ENCODE data around the gene SEMG2.

Gene SEMG2

GRCh38 chr20:45223136-45223535 lies 2.0 kb downstream of the SEMG2 start:
- Histone ChIP-seq H3K27ac (no peak overlapping the region), H3K4me3 (no peak overlapping the region)

DNA sequence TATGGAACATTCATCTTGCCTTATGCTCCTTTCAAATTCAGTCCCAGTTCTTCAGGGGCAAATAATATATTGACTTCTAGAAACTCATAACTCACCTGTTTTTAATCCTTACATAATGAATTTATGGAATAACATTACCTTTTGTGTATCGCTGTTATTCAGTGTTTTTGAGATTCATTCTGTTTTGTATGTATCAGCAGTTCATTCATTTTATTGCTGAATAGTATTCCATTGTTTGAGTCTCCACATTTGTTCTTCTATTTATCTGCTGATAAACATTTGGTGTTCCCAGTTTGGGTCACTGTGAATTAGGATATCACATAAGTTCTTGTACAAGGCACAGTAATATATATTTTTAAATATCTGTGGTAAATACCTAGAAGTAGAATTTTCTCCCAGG lies 5.1 kb downstream of the SEMG2 start:
- no peak overlapping the region for H3K4me3 ChIP-seq
- no peak overlapping the region for H3K27ac ChIP-seq

GRCh38 chr20:45229264-45230056 lies 8.3 kb downstream of the SEMG2 start:
- Histone ChIP-seq H3K4me3 (no peak overlapping the region), H3K27ac (no peak overlapping the region)

DNA sequence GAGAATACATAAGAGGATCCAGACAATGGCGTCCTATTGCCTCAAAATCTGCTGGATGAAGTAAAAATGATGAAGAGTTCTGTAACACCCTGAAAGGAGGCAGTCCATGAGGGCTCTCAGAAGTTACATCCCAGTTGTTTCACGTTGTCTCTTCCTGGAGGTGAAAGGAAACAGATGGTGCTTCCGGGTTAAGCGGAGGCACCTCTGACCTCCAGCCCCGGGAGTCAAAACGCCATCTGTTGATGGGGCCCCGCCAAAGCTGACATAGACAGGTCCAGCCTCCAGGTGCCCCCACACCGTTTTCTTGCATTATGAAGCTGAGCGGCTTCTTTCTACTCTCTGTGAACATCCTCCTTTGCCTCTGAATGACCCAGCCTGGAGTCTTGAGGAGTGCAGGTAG lies 9.5 kb downstream of the SEMG2 start:
- H3K4me3 ChIP-seq, result no peak overlapping the region
- no peak overlapping the region for H3K27ac ChIP-seq

DNA sequence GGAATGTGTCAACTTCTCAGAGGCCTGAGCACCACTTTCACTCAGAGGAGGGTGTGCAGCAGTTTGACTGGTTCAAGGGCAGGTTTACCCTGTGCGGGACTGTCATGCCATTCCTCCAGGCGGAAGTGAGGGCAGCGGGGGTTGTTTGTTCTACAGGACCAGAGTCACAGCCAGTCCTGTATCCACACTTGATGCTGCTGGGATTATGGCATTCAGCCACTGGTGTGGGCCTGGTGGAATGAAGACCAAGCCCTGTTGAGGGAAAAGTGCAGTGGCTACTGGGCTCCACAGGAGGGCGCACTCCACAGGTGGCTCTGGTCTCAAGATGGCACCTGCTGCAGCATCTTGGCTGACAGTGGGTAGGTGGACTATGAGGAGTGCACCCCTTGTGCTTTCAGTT lies 14.8 kb downstream of the SEMG2 start:
- Histone ChIP-seq H3K27ac (no peak overlapping the region), H3K4me3 (no peak overlapping the region)

DNA sequence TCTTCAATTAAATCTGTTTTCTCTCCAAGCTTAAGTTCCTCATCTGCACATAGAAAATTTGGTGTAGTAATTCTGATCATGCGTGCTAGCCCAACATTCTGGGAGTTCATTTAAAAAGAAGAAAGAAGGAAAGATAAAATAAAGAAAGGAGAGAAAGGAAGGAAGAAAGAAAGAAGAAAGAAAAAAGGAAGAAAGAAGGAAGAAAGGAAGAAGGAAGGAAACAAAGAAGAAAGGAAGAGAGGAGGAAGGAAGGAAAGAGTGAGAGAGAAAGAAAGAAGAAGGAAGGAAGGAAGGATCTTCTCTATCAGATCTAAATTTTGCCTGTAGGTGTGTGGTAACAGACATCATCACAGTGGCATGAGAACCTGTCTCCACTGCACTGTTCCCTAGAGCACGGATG lies 17.0 kb downstream of the SEMG2 start:
- H3K4me3 ChIP-seq, result no peak overlapping the region
- H3K27ac ChIP-seq, result no peak overlapping the region

DNA sequence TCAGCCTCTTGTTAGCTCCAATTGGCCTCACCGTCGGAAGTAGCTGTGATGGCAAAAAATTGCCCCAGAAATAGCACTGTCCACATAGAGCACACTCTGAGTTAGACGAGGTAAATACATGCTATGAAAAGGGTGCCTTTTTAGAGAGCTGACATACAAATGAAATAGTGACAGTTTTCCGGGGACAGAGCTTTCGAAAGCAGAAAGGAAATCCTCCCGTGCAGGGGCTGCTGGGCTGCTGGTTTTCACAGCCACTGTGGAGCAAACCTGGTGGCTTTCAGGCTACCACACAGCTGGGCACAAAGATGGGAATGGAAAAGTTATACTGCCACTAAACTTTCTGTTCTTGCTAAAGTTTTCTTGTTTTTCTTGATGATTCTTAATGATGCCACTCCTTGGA lies 24.9 kb downstream of the SEMG2 start:
- Histone ChIP-seq H3K4me3 (no peak overlapping the region), H3K27ac (no peak overlapping the region)

GRCh38 chr20:45247865-45248264 lies 26.7 kb downstream of the SEMG2 start:
- Histone ChIP-seq H3K4me3 (no peak overlapping the region), H3K27ac (no peak overlapping the region)

DNA sequence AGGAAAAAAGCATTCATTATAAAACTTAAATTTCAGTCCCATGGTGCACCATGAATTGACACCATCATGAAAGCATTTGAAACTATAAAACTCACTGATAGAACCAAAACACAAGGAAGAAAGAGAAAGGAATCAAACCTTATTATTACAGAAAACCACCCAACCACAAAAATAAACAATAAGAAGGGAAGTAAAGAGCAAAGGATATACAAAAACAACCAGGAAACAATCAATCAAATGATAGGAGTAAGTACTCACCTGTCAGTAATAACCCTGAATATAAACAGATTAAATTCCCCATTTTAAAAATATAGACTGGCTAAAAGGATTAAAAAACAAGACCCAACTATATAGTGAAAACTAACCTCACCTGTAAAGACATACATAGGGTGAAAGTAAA lies 27.4 kb downstream of the SEMG2 start:
- Histone ChIP-seq H3K27ac (no peak overlapping the region), H3K4me3 (no peak overlapping the region)

GRCh38 chr20:45251884-45252560 lies 30.8 kb downstream of the SEMG2 start:
- Histone ChIP-seq H3K4me3 (no peak overlapping the region), H3K27ac (no peak overlapping the region)

DNA sequence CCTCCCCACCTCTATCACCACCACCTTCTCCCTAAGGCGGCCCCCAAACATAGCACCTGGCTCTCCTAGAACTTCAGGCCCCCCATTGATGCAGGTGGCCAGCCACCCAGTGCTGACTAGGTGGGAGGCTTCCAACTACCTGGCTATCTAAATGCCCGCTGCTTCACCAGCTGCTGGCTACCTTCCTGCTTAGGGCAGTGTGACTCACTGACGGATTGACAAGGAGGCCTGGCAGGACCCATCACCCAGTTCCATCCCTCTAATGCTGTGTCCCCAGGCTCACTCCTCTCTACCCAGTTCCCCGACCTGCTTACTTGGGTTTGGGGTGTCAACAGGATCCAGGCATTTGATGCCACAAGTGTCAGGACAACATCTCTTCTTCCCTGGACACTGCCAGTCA lies 32.1 kb downstream of the SEMG2 start:
- H3K27ac ChIP-seq, result no peak overlapping the region
- H3K4me3 ChIP-seq, result peak overlapping the region in 1 of 7 experiments; percentile 9

DNA sequence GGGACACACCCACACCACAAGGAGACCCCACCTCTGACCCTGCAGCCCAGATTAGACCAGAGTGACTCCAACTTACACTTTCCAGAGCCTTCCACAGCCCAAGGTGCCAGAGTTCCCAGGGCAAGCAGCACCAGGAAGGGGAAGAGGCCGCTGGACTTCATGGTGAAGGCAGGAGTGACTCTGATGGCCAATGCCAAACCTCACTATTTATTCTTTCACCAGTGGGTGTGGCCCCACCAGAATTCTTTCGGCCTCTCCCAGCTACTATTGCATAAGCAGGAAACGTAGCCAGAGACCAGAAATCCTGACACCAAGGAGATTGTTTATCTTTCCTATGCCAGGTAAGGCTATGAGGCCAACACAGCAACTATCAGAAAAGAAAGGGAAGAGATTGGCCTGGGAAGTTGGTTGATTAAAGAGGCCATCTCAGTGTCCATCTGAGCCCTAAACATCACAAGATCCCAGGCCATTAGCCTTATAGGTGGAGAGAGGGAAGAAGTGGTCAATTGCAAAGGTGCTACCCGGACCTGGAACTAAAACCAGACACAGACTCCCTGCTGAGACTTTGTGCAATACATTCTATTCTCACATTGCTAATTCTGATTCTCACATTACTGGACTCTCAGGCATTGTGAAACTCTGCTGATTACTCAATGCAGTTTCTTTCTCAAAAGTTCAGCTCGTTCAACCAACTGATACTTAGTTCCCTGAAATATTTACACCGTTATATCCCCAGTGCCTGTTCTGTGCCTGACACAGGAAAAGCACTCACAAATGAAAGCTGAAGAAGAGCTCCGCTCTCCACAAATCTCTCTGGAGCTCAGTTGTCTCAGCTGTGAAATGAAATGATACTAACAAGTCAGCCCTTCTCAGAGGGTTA lies 33.5 kb downstream of the SEMG2 start, which contains the start of gene SLPI:
SLPI (minus strand) TSS at position 182 of the 880 bp plus-strand sequence; CDS start at position 161, 21 bp downstream.
- Histone ChIP-seq H3K4me3 (peak within 1 kb of the TSS in 3 of 7 experiments; percentile 9 to 11 (median 9)), H3K27ac (peak within 1 kb of the TSS in 15 of 21 experiments; percentile 6 to 83 (median 51))

DNA sequence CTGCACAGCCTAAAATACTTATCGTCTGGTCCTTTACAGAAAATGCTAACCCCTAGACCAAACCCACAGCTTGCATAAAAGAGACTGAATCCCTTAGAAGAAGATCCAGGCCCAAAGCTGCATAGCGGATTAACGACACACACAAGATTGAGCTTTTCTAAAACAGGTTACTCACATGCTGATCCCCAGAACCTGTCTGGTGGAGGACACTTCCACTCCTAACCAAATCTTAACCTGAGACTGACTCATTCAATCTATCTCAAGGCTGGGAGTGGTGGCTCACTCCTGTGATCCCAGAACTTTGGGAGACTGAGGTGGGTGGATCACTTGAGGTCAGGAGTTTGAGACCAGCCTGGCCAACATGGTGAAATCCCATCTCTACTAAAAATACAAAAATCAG lies 36.0 kb downstream of the SEMG2 start:
- no peak overlapping the region for H3K27ac ChIP-seq
- no peak overlapping the region for H3K4me3 ChIP-seq

- H3K4me3 ChIP-seq, result no peak overlapping the region
- H3K27ac ChIP-seq, result no peak overlapping the region
These were observed 36.5 kb downstream of the SEMG2 start for GRCh38 chr20:45257711-45258110.

DNA sequence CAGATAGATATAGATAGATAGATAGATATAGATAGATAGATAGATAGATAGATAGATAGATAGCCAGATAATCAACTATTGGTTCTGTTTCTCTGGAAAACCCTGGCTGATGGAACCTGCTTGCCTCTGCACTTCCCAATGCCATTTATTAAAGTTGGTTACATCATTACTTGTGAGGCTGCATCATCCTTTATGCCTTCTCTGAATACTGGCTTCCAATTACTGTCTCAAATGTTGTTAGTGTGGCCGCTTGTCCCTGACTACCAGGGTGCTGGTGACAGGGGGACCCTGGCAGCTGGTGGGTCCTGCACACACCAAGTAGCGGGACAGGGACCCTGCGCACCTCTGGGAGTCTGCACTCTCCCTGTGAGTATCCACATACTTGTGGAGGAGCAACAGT lies 37.1 kb downstream of the SEMG2 start:
- no peak overlapping the region for H3K4me3 ChIP-seq
- no peak overlapping the region for H3K27ac ChIP-seq

DNA sequence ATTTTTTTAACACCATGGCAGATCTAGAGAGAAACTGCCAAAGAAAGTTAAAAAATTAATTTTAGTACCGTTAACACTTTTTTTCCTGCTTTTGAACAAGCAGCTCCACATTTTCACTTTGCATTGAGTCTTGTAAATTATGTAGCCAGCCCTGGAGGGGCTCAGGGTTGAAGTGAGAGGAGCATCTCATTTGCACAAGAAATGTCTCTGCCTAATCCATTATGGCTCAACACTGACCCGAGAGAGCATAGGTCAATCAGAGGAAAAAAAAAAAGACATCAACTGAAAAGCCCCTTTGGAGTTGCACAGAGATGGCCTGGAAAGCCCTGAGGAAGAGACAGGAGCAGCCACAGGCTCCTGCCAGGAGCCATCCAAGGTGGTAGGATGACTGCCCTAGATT lies 37.5 kb downstream of the SEMG2 start:
- no peak overlapping the region for H3K27ac ChIP-seq
- no peak overlapping the region for H3K4me3 ChIP-seq

DNA sequence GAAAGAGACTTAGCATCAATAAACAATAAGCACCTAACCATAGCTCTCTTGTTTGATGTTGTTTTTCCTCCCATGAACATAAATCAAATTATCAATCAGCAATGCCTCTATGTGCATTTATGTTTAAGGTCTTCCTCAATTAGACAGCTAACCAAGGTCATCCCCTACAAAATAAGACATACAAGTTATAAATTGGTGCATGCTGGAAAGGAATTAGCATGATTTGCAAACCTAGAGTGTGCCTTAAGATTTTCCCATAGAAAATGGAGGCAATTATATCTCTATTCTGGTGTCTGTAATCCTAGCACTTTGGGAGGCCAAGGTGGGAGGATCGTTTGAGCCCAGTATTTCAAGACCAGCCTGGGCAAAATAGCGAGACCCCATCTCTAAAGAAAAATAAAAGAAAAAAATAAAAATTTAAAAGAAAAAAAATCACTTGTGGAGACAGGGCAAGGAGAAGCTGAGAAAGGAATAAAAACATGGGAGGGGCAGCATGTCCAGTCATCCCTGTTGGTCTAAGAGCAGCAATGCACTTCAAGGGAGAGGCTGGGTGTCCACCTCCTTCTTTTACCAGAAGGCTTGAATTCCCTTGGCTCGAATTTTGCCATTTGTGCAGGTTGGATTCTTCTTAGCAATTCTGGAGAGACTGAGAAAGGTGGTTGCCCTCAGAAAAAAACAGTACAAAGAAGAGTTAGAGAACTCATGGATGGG lies 42.5 kb downstream of the SEMG2 start:
- Histone ChIP-seq H3K4me3 (no peak overlapping the region), H3K27ac (no peak overlapping the region)

DNA sequence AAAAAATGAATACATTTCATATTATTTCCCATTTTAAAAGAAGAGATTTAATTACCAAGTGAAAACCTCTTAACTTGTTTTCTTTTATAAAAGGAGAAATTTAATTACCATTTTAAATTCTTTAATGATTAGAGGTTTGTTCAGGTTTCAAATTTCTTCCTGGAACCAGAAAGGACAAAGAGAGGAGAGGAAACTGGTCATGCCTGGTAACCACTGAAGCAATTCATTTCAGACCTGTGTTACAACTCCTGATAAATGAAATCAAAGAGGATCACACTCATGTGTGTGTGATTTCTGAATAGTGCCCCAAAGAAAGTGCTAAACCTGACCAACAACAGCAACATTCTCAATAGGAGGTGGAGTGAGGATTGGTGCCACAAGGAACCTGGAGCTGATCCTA lies 45.8 kb downstream of the SEMG2 start:
- Histone ChIP-seq H3K4me3 (no peak overlapping the region), H3K27ac (no peak overlapping the region)

GRCh38 chr20:45268531-45268930 lies 47.4 kb downstream of the SEMG2 start:
- H3K4me3 ChIP-seq, result no peak overlapping the region
- H3K27ac ChIP-seq, result no peak overlapping the region

DNA sequence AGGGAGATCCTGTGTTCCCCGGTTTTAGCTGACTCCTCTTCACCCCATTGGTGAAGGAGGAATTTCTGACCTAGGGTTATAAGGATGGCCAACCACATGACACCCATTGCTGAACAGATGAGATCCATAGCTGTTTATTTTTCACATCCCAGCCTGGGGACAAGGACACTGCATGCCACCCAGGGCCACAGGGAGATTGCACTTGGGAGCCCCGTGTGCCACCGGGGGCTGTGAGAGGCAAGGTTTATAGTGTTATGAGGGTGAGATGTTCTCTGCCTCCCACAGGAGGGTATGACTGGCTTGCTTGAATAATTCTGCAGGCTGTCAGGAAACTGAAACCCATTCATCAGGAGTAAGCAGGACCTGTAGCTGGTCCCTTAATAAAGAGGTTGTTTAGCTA lies 47.9 kb downstream of the SEMG2 start:
- H3K4me3 ChIP-seq, result no peak overlapping the region
- no peak overlapping the region for H3K27ac ChIP-seq
